ENCODE results near the gene BRD1.

GRCh38 chr22:49747130-49747529 is 80.5 kb downstream of the BRD1 start:
- TF ChIP-seq, protein P1, sequence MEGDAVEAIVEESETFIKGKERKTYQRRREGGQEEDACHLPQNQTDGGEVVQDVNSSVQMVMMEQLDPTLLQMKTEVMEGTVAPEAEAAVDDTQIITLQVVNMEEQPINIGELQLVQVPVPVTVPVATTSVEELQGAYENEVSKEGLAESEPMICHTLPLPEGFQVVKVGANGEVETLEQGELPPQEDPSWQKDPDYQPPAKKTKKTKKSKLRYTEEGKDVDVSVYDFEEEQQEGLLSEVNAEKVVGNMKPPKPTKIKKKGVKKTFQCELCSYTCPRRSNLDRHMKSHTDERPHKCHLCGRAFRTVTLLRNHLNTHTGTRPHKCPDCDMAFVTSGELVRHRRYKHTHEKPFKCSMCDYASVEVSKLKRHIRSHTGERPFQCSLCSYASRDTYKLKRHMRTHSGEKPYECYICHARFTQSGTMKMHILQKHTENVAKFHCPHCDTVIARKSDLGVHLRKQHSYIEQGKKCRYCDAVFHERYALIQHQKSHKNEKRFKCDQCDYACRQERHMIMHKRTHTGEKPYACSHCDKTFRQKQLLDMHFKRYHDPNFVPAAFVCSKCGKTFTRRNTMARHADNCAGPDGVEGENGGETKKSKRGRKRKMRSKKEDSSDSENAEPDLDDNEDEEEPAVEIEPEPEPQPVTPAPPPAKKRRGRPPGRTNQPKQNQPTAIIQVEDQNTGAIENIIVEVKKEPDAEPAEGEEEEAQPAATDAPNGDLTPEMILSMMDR (IDR thresholded peaks at IDR 0.05), result no peak
- TF ChIP-seq POLR2A (IDR thresholded peaks at IDR 0.05) (no peak), POLR2AphosphoS5 (IDR thresholded peaks at IDR 0.05; ENCODE audit: insufficient read depth in 1 of 2, low read depth in 1 of 2) (no peak)
